Choroid plexus epithelial cell (primary cell): ENCODE data around the gene ACTBL2.
A peak's percentile ranks its signal among the peaks of the same experiment; 100 is the strongest.

Experiments used
- DNase-seq: peaks from one replicate; pipeline ENCODE4 v3.0.0-alpha.2; 2010; ENCODE audit warnings: low read depth
- H3K4me3 ChIP-seq: 2 replicates; pipeline ENCODE4 v1.5.1; 2011; ENCODE audit warnings: low read depth, mild to moderate bottlenecking, control low read depth, low read length, moderate library complexity
- CTCF ChIP-seq: conservative IDR thresholded peaks from 2 replicates; pipeline ENCODE4 v1.5.1; 2011; ENCODE audit warnings: low read depth, mild to moderate bottlenecking, control low read depth, inconsistent platforms, low read length, moderate library complexity

The ACTBL2 gene

DNA sequence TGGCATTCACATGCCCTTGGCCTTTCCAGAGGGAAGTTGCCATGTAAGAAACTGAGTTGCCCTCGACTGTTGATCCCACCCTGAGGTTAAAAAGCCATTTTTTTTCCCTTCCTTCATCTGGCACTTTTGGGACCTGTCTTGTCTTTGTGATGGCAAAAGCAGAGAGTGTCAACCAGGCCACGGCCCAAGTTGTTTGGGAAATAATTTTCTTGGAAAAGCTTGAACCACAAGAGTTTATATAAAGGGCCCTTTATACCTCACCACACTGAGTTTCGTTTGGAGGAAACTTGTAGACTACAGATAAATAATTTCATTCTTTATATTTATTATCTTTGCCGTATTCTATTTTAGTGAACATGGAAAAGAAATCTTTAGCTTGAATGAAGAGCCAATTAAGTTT, 34.3 kb downstream of the ACTBL2 start:
- no peak overlapping the region for H3K4me3 ChIP-seq
- no peak for DNase-seq
- no peak for TF ChIP-seq CTCF

GRCh38 chr5:57447658-57448057, 35.0 kb downstream of the ACTBL2 start:
- DNase-seq = peak; percentile 45
- no peak overlapping the region for H3K4me3 ChIP-seq
- no peak for TF ChIP-seq CTCF

DNA sequence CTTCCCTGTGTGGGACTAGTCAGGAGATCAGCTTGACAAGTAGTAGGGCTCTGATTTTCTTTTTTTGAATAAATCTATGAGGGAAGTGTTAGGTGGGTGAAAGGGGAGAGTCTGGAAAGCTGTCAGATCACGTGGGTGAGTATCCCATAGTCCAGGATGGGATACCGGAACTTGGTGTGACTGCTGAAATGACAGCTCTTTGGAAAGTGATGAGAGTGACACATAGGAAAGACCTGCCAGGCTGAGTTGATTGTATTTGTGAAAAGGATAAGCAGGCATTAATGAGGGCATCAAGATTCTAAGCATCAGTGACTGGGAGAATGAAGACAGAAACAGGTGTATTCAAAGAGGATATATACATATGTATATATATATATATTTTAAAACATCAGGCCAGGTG, 35.6 kb downstream of the ACTBL2 start:
- DNase-seq = no peak
- TF ChIP-seq CTCF = no peak
- no peak overlapping the region for H3K4me3 ChIP-seq

DNA sequence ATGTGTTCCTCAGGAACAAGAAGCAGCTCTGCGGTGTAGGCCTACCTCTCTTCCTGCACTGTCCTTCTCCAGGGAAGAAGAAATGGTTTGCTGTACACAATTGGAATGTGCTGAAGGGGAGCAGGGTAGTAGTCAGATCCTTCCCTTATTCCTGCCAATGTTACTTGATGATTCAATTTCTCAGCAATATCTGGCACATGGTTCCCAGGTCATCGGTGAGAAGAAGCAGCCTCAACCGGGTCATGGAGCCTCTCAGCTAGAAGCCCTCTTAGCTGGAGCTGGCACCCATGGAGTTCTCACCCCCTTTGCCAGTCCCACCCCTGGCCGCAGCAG, 36.9 kb downstream of the ACTBL2 start:
- DNase-seq = no peak
- TF ChIP-seq CTCF = no peak

GRCh38 chr5:57445006-57445704, 37.5 kb downstream of the ACTBL2 start:
- no peak for DNase-seq
- H3K4me3 ChIP-seq = no peak overlapping the region
- no peak for TF ChIP-seq CTCF

More for the DNA sequence above, 36.9 kb downstream of the ACTBL2 start:
- no peak overlapping the region for H3K4me3 ChIP-seq

DNA sequence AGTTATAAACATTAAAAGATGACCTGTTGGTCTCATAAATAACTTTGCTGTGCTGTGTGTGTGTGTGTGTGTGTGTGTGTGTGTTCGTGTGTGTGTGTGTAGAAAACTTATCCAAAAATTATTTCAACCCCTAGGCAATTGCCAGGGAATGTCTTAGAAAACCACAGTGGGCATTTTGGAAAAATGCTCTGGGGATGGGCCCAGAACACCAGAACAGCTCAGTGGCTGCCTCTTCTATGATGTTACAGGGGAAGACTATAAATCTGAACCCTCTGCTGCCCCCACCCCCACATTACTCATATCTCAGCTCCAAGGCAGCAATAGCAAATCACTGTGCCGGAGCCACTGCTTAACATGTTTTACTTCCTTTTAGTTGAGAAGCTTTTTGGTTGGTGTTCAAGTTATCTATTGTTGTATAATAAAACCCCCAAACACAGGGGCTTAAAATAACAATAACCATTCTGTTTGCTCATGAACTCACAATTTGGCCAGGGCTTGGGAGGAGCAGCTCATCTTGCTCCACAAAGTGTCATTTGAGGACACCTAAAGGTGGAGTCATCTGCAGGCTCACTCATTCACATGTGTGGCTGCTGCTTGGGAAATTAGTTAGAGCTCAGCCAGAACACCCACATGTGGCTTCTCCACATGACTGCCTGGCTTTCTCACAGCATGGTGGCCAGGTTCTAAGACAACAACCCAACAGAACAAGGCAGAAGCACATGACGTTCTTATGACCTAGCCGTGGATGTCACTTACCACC, 40.4 kb downstream of the ACTBL2 start:
- no peak for TF ChIP-seq CTCF
- no peak overlapping the region for H3K4me3 ChIP-seq
- DNase-seq = peak; percentile 99

DNA sequence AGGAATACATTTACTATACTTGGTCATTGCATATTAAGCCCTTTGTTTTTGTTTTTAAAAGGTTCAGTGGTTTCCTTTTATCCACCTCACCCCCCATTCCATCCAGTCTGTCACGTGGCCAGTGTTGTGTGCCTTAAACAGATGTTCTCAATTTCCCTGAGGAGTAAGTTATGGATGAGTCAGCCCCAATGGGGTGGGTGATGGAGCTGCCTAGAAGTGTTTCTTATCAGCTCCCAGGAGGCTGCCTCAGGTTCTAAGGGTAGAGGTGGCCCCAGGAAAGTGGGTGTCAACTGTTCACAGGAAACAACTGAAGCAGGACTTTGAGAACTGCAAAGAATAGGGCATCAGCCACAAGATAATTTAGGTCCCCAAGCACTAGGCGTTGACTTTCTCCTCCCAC, 41.1 kb downstream of the ACTBL2 start:
- peak; percentile 99 for DNase-seq
- no peak for TF ChIP-seq CTCF
- H3K4me3 ChIP-seq = no peak overlapping the region
